Progenitor cell of endocrine pancreas (in vitro differentiated cells): ENCODE data around the gene TOP3A. TPM values are rescaled to one million over a fixed set of nuclear protein-coding genes. Genes with fewer than 3 reads are reported as not detected.

Experiments used
- DNase-seq: peaks from one replicate; pipeline ENCODE4 v3.0.0; 2021; ENCODE audit warnings: low spot score; ENCODE audit not compliant: unreplicated experiment
- H3K27ac Mint-ChIP-seq: 2 replicates; pipeline ENCODE4 v1.8.0; 2021; ENCODE audit warnings: mild to moderate bottlenecking, moderate library complexity, mixed read lengths
- H3K27me3 Mint-ChIP-seq: 2 replicates; pipeline ENCODE4 v1.8.0; 2021; ENCODE audit warnings: mixed read lengths
- H3K36me3 Mint-ChIP-seq: 2 replicates; pipeline ENCODE4 v1.8.0; 2022; ENCODE audit warnings: mixed read lengths; ENCODE audit not compliant: insufficient read depth
- H3K4me1 Mint-ChIP-seq: 2 replicates; pipeline ENCODE4 v1.8.0; 2021; ENCODE audit warnings: low read depth, mixed read lengths
- H3K4me3 Mint-ChIP-seq: 2 replicates; pipeline ENCODE4 v1.8.0; 2021; ENCODE audit warnings: low read depth, mild to moderate bottlenecking, moderate library complexity, mixed read lengths
- H3K9me3 Mint-ChIP-seq: 2 replicates; pipeline ENCODE4 v1.8.0; 2021; ENCODE audit warnings: low read depth, mixed read lengths
- CTCF ChIP-seq: fragments of 200-600 bp; sonication (generic); IDR thresholded peaks from one replicate; pipeline ENCODE4 v1.5.0; 2021; ENCODE audit warnings: antibody characterized with exemption, mild to moderate bottlenecking; ENCODE audit not compliant: unreplicated experiment
- total RNA-seq: library from RNA; stranded (reverse); gene quantifications from 2 replicates; pipeline ENCODE4 v1.2.1, GENCODE V29; 2021

Gene TOP3A
- total RNA-seq, 1 donor from 2014 or later, result 60.4 TPM

- Mint-ChIP-seq H3K4me3 (peak overlapping the region; percentile 82), H3K4me1 (peaks cover 7% of the 10 kb centered on the region), H3K9me3 (no peaks in the 10 kb centered on the region), H3K36me3 (no peaks in the 10 kb centered on the region), H3K27me3 (no peaks in the 10 kb centered on the region), H3K27ac (peak overlapping the region; percentile 91)
- TF ChIP-seq CTCF, result no peak
- DNase-seq, result no peak
Observed at GRCh38 chr17:18361837-18362697, 47.3 kb upstream of the TOP3A start.

GRCh38 chr17:18360518-18360917, 45.7 kb upstream of the TOP3A start:
- Mint-ChIP-seq H3K4me1 (peaks cover 7% of the 10 kb centered on the region), H3K9me3 (no peaks in the 10 kb centered on the region), H3K36me3 (peaks cover 2% of the 10 kb centered on the region), H3K27me3 (no peaks in the 10 kb centered on the region), H3K27ac (no peak overlapping the region), H3K4me3 (no peak overlapping the region)
- TF ChIP-seq CTCF, result no peak
- no peak for DNase-seq

- DNase-seq, result no peak
- Mint-ChIP-seq H3K4me3 (no peak overlapping the region), H3K27me3 (no peaks in the 10 kb centered on the region), H3K4me1 (no peaks in the 10 kb centered on the region), H3K27ac (no peak overlapping the region), H3K36me3 (peaks cover 10% of the 10 kb centered on the region), H3K9me3 (no peaks in the 10 kb centered on the region)
- TF ChIP-seq CTCF, result no peak
Observed at GRCh38 chr17:18356624-18357023, 41.8 kb upstream of the TOP3A start.

- DNase-seq, result no peak
- no peak overlapping the region for H3K27ac Mint-ChIP-seq
- no peaks in the 10 kb centered on the region for H3K9me3 Mint-ChIP-seq
- no peaks in the 10 kb centered on the region for H3K27me3 Mint-ChIP-seq
- H3K4me3 Mint-ChIP-seq, result no peak overlapping the region
- no peaks in the 10 kb centered on the region for H3K4me1 Mint-ChIP-seq
- H3K36me3 Mint-ChIP-seq, result peaks cover 10% of the 10 kb centered on the region
- no peak for TF ChIP-seq CTCF
Observed at GRCh38 chr17:18353541-18353940, 38.7 kb upstream of the TOP3A start.

GRCh38 chr17:18344021-18344420, 29.2 kb upstream of the TOP3A start:
- Mint-ChIP-seq H3K36me3 (peaks cover 32% of the 10 kb centered on the region), H3K4me3 (no peak overlapping the region), H3K9me3 (peaks cover 4% of the 10 kb centered on the region)

More at GRCh38 chr17:18344021-18344420, 29.2 kb upstream of the TOP3A start:
- Mint-ChIP-seq H3K4me1 (no peaks in the 10 kb centered on the region), H3K27ac (no peak overlapping the region), H3K27me3 (no peaks in the 10 kb centered on the region)
- no peak for TF ChIP-seq CTCF
- no peak for DNase-seq
